ENCODE results near the gene DOK6. TPM values are rescaled to one million over a fixed set of nuclear protein-coding genes. Genes with fewer than 3 reads are reported as not detected.
"Not testable (repeated sequence)": the region's sequence is repeated elsewhere in the genome, so short reads cannot be mapped to it uniquely, and the experiment has no call there.

Gene DOK6
- total RNA-seq, 1 donor from 2014 or later = 2.3 TPM

DNA sequence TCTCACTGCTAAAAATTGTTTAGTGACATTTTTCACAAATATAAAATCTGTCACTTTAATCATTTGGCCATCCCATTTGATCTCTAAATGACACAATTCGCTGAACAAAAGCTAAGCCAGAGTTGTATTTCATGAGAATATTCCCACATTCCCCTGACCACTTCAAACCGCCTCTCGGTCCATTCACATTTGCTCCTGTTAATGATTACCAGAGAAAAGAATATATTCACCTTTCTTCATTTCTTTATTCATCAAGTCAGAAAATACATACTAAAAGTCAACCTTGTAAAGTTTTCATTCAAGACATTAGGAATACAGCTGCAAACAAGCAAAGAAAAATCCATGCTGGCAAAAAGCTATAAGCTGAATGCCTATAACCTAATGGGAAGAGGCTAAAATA lies 225.5 kb downstream of the DOK6 start:
- DNase-seq (ENCODE audit: low read depth) = peak; percentile 73

DNA sequence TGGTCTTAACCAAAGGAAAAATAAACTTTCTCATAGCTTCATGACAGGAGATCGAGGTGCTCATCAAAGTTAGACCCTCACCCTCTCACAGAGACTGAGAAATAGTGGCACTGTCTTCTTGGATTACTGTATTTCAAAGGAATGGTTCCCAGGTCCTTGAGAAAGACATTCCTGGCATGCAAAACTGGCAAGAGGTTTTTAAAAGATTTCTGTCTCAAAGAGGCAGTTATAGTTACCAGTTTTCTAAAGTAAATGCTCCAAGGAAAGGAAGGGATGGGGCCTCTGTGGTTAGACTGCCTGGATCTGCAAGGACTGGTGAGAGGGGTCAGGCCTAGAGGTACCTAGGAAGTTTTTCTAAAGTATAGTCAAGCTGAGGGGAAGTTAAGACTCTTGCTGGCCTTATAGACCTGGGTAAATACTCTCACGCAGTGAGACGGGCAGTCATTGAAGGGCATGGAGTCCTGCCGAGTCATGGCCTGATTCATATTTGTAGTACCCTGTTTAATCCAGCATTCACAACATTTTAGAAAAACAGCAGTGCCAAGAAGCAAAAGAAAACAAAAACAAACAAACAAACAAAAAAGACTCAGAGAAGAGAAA lies 226.1 kb downstream of the DOK6 start:
- DNase-seq (ENCODE audit: low read depth) = peak; percentile 52

DNA sequence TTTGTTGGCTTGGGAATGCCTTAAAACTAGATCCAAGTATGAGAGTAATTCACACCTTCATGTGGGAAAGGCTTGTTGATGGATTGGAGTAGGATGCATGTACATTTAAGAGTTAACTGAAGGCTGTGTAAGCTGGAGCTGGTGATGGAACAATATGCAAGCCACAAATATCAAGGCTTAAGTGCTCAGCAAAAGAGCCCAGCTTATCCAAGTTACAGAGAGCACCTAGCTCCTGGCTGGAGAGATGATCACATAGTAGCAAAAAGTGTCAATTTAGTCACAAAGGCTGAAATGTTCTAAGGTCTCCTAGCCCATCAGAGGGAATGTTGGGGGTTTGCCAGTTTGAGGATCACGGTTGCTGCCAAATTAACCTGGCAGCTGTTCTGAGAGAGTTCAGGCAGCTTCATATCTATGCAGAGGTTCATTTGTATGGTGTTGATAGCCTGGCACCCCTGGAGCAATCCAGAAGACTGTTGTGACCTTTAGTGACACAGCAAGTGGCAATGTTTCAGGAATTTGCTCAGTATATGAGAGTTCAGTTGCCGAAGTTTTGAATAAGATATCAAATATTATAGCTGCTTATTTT lies 228.2 kb downstream of the DOK6 start:
- no peak for DNase-seq (ENCODE audit: low read depth)

DNA sequence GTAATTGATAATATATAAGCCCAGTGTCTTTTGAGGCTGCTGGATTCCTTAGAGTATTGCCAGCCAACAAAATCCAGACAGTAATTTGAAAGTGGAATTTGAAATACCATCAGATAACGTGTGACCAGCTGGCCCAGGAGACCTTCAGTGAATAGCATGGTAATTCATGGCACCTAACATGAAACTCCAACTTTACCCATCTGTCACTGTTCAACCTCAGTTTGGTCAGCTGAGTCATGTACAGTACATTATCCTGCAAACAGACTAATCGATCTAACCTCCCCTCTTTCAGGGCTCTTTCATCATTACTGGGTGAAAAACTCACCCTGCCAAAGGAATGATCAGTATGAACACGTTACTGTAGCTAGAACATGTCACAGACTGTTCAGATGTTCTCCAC lies 230.6 kb downstream of the DOK6 start:
- DNase-seq (ENCODE audit: low read depth) = no peak

DNA sequence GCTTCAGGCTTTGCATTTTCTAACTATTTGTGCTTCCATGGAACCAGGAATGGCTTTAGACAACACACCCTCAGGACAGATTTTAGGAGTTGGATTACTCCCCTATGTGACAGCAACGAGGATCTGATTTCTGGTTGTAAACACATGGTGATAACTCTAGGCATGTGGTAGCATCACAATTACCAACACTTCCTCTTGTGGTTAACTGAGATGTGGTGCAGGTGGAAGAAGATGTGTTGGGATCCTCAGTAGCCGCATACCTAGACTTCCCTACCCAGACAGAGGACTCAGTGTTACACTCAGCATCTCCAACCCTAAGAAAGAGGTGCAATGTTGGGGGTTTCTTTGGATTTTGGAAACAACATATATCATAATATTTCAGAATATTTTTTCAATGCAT lies 234.8 kb downstream of the DOK6 start:
- no peak for DNase-seq (ENCODE audit: low read depth)

DNA sequence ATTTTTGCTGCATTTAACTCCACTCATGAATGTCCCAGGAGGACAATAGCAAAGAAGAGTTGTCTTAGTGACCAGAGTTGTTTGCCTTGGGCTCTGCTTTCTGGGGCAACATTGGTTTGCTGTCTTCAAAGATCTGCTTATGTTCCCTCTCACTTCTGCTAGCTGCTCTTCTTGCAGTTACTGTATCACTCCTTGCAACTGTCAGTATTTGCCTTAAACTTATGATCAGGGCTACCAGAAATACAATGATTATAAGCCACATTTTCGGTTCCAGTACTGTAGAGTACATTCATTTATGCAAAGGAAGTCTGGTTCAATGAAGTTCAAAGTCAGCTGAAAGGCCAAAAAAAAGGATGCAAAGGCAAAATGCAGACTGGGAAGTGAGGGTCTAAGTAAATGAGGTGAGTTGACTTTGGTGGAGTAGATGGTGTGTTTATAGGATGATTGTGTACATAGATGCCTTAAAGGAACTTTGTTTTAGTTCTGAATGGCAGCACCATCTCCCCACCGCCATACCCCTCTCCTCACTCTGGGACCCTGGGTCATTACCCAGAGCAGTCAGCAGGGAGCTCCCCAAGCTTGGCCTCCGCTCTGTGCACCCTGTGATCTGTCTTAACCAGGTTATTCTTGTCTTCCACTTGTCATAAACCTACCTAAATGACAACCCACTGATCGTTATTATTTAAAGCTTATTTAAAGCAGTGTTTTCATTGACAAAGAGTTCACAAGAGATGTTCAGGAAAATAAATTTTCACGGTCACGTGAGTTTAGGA lies 236.0 kb downstream of the DOK6 start:
- DNase-seq (ENCODE audit: low read depth) = no peak

DNA sequence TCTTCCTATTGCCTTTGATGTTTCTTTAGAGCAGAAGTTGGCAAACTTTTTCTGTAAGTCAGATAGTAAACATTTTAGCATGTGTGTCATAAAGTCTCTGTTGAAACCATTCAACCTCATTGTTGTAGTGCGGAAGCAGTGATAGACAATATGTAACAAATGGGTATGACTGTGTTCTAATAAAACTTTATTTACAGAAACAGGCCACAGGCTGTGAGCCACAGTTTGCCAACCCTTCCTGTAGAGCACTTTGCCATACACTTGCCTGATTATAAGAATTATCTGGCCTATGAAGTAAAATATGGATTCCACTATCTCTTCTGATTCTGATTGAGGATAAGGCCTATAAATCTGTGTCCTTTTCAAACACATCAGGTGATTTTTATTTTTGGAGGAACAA lies 237.4 kb downstream of the DOK6 start:
- no peak for DNase-seq (ENCODE audit: low read depth)

DNA sequence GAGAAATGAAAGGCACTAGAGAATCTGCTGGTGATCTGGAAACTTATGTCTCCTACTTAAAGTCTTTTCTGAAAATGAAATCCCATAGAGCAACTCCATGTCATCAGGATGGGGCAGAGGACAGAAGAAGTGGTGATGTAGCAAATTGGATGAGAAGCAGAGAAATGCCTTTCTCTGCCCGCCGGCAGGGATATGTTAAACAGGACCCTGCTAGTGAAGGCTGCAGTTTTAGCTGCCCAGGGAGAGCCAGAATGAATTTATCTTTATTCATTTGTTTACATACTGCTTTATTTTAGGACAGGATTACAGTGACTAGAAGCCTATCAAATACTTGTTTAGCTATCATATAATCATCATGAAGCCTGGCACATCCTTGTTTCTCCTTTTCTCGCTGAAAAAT lies 247.0 kb downstream of the DOK6 start:
- DNase-seq (ENCODE audit: low read depth) = no peak

DNA sequence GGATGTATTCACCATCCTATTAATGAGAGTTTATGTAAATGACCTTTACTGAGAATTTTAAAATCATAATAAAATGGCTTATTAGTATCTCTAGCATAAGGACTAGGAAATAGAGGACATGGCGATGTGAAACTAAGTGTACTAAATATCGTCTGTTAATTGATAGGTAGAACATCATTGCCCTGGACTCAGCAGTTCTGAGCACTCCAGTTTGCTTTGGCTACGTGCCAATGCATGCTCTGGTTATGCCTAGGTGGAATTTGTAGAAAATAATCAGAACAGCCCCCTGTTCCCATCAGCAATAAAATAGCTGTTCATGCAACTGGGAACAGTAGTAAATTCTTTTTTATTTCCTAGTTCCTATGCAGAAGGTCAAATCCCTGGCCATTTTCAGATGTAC lies 247.8 kb downstream of the DOK6 start:
- no peak for DNase-seq (ENCODE audit: low read depth)

DNA sequence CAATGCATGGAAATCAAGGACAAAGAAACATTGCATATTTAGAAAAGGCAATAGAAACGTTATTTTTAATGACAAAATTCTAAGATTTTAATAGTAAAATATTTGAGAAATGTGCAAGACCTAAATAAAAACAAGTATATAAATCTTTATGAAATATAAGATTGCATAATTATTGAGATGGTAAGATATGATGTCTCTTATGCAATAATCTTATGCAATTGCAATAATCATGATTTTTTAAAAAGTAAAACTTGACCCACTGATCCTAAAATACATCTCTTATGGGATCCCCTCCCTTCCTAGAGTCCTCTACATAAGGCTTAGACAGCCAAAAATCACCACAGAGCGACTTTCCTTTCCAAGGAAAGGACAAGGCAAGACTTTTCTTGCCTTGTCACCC lies 249.0 kb downstream of the DOK6 start:
- no peak for DNase-seq (ENCODE audit: low read depth)

DNA sequence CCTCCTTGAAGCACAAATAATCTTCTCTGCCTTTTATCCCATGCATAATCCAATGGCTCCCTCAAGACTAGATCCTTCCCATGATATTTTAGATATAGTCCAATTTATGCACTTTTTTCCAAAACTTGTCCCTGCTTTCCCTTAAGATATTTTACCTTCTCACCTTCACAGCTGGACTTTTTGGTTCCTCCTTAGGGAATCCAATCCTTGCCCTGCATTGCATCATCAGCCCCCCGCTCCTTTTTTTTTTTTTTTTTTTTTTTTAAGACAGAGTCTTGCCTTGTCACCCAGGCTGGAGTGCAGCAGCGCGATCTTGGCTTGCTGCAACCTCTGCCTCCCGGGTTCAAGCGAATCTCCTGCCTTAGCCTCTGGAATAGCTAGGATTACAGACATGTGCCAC lies 250.6 kb downstream of the DOK6 start:
- no peak for DNase-seq (ENCODE audit: low read depth)

DNA sequence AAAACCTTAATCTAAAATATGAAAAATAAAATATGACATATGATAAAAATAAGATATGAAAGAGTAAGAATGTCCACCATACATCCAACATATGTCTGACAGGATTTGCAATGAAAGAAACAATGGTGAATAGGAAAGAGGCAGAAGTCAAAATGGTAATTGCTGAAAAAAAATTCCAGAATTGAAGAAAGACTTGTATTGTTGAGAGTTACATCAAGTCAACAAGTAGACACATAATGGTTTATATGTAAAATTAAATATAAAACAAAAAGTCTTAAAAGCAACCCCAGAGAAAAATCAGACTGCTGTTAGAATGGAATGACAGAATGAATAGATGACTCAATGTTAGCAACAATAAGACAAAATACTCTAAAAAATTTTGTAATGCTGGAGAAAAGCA lies 255.1 kb downstream of the DOK6 start:
- no peak for DNase-seq (ENCODE audit: low read depth)

DNA sequence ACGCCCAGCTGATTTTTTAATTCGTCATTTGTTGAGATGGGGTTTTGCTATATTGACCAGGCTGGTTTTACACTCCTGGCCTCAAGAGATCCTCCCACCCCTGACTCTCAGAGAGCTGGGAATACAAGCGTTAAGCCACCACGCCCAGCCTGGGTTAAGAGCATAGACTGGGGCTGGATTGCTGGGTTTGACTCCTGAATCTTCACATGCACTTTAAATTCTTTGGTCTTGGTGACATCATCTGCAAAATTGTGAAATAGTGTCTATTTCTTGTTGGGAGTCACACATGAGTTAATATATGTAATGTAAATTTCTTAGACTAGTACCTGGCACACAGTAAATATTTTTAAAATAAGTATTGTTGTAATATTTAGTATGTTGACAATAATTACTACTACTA lies 257.4 kb downstream of the DOK6 start:
- DNase-seq (ENCODE audit: low read depth) = peak; percentile 5

DNA sequence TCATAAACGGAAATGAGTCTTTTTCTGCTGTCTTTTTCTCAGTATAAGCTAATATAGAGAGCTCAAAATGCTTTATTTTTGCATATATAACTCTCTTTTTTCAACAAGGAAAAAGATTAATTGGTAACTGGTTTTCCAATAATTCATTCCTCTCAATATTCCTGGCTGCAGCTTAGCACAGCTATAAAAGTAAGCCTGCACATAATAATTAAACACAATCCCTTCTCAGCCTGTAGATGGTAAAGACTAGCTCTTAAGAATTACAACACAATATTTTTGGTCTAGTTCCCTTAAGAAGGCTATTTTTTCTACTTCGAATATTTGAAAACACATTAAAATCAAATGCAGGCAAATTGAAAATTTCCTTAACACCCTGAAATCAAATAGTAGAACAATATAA lies 258.0 kb downstream of the DOK6 start:
- DNase-seq (ENCODE audit: low read depth) = no peak

DNA sequence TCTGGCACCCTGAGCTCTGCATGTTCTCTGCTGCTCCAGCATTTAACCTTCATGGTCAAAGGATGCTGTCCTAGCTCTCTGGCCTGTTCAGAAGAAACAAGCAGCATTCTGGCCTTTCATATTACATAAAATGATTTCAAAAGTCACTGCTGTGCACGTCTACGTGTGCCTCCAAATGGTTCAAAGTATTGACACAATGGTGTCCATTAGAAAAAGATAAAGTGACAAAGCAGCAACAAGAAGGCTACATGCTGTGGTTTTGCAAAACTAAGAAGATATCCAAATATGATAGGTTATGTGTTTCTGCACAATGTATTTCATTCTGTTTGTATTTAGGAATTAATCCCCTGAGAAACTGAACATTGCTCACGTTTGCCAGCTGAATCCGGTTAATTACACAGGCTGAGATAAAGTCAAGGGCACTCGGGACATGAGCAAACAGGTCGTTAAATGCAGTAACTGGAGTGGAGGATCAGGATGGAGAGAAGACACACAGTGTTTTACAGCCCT lies 258.5 kb downstream of the DOK6 start:
- DNase-seq (ENCODE audit: low read depth) = no peak

DNA sequence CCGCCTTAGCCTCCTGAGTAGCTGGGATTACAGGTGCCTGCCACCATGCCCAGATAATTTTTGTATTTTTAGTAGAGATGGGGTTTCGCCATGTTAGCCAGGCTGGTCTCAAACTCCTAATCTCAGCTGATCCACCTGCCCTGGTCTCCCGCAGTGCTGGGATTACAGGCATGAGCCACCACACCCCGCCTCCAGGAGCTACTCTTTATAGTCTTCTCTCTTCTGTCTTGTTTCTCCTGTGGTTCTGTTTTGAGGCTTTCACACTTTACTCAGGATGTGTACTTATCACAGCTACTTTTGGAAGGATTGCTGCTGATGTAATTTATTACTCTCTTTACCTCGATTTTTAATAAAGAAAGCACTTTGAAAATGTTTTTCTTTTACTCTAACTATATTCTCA lies 261.4 kb downstream of the DOK6 start:
- DNase-seq (ENCODE audit: low read depth) = not testable (repeated sequence)

DNA sequence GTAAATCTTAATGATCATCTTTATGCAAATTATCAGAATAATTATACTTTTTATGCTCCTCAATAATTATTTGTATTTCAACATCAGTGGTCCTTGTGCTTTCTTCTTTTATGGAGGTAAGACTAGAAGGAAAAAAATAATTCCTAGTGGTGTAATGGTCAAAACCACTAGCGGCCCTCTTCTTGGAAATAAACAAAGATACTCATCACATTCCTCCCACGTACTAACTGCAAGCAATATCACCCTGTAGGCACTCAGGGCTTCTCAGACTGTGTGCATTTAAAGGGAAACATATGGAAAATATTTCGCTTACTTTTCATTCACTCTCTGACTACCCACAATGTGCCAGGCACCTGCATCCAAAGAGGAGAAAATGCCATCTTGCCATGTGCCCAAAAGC lies 263.7 kb downstream of the DOK6 start:
- no peak for DNase-seq (ENCODE audit: low read depth)

DNA sequence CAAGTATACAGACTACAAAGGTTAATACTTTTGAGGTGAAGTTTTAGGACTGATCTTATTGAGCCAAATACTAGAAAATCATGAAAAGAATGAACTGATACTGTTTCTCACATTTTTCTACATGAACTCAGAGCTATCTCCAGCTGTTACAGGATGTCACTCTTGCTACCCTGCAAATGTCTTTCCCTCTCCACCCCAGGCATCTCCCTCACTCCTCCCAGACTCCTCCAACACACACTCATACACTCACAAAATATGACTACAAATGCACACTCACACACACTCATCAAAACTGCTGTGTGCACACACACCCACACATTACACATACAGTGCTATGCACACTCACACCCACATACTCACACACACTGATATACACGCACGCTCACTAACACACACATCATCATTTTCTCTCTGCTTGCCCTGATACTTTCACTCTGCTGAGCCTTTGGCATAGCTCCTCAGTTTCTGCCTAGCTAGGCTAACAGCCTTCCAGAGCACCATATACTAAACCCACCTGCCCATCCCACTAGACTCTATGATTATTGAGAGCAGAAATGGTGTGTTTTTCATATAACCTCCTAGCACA lies 273.7 kb downstream of the DOK6 start:
- DNase-seq (ENCODE audit: low read depth) = no peak

DNA sequence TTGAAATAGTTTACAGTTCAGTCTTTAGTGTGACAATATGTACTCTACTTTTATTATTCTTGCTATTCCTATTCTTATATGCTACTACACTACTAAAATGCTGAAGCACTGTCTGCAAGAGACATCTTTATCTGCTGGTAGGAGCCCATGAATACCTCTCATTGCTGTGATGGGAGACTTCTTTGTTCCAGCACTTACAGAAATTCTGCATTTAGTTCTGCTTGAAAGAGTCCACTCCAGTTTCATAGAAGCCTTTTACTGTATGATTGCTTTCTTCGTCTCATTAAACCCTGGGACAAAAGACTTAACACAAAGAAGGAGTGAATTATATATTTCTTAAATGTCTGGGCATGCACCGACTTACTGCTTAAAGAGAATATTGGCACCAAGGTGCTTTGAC lies 274.3 kb downstream of the DOK6 start:
- no peak for DNase-seq (ENCODE audit: low read depth)

DNA sequence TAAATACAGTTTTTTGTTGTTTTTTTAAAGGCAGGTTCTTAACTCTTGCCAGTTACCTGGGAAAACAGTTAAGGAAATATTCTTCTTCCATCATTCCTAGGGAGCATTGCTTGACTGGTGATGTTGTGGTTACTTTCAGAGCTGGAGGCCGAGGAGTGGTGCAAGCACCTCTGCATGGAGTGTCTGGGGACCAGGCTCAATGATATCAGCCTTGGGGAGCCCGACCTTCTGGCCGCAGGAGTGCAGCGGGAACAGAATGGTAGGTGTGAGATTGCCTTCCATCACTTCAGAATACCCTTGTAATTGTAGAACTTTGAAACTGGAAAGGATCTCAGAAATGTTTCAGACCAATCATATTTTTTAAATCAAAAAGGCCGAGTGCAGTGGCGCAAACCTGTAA lies 276.9 kb downstream of the DOK6 start:
- no peak for DNase-seq (ENCODE audit: low read depth)

DNA sequence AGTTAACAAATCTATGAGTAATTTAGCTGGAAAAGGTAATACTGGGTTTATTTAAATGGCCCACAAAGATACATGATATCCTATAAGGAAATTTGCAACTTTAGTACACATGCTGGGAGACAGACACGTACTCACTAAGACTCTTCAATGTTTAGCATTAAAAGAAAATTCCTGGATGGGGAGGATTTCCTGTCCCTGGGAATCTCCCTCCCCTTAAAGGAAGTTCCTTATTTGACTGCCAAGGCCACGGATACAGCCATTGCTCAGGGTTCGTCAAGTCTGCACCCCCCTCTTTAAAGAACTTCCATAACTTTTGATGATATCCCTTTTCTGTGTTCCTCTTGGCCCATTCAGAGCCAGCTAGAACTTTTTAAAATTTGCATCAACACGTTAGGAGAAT lies 279.4 kb downstream of the DOK6 start:
- no peak for DNase-seq (ENCODE audit: low read depth)

DNA sequence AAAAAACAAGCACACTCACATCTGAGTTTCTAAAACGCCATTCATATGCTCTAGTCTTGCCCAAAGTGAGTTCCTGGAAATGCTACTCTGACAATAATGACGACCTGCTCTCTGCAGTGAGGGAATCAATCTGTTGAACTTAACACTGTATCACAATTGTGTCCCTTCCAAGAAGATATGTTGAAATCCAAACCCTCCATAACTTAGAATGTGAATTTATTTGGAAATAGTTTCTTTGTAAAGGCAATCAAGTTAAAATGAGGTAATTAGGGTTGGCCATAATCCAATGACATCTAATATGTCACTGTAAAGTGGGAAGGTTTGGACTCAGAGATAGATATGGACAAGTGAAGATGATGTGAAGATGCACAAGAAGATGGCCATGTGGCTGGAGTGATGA lies 282.5 kb downstream of the DOK6 start:
- DNase-seq (ENCODE audit: low read depth) = no peak

DNA sequence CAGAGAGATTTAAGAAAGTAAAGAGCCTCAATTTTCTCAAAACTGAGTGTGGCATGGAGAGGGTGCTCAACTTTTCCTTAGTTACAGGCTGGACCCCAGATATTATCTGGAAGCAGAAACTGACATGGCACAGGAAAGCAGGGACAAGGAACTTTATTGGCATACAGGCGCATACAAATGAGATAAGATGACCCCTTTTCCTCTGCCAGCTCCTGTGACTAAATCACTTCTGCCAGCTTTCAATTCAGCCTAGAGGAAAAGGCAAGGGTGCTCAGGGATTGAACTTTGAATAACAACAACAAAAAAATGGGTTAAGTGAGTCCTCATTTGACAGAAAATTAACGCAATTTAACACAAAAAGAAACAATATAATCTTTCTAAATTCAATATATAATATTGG lies 284.1 kb downstream of the DOK6 start:
- no peak for DNase-seq (ENCODE audit: low read depth)

Data from renal cortical epithelial cell (primary cell).